Measurements from ENCODE around the gene ANO6. TPM values are rescaled to one million over a fixed set of nuclear protein-coding genes. Genes with fewer than 3 reads are reported as not detected.
A peak's percentile ranks its signal among the peaks of the same experiment; 100 is the strongest.

ANO6 gene
- total RNA-seq, 1 experiment from 2014 or later: 34.2 TPM

DNA sequence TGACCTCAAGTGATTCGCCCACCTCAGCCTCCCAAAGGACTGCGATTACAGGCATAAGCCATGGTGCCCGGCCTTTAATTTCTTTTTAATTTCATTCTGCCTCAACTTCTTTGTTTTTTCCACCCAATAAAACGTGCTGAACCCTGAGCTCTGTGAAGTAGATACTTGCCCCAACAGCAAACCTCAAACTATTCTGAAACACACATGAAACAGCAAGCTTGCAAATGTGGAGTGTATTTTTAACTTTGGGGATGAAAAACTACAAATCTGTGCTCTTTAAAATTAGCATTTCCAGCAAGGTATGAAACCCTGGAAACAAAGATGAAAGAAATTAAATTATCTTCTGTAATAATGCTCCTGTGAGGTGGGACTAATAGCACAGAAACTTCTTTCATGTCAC, 246.6 kb downstream of the ANO6 start:
- intact Hi-C loops (cut with micrococcal nuclease; ENCODE audit: unreplicated experiment): no loop called here
- H3K4me1 Mint-ChIP-seq (ENCODE audit: low read depth, unreplicated experiment): no peaks in the 10 kb centered on the region
- no peak overlapping the region for H3K27ac Mint-ChIP-seq (ENCODE audit: unreplicated experiment)

GRCh38 chr12:45464699-45465098, 248.8 kb downstream of the ANO6 start:
- CTCF ChIA-PET: interaction anchor here (0.7 kb wide), 1 partner anchor 67 kb away, joined by 3 read pairs; no protein-coding TSS in a partner anchor
- intact Hi-C loops (cut with micrococcal nuclease; ENCODE audit: unreplicated experiment): no loop called here
- TF ChIP-seq, protein P1, sequence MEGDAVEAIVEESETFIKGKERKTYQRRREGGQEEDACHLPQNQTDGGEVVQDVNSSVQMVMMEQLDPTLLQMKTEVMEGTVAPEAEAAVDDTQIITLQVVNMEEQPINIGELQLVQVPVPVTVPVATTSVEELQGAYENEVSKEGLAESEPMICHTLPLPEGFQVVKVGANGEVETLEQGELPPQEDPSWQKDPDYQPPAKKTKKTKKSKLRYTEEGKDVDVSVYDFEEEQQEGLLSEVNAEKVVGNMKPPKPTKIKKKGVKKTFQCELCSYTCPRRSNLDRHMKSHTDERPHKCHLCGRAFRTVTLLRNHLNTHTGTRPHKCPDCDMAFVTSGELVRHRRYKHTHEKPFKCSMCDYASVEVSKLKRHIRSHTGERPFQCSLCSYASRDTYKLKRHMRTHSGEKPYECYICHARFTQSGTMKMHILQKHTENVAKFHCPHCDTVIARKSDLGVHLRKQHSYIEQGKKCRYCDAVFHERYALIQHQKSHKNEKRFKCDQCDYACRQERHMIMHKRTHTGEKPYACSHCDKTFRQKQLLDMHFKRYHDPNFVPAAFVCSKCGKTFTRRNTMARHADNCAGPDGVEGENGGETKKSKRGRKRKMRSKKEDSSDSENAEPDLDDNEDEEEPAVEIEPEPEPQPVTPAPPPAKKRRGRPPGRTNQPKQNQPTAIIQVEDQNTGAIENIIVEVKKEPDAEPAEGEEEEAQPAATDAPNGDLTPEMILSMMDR (IDR thresholded peaks at IDR 0.05; ENCODE audit: unreplicated experiment): no peak
- Mint-ChIP-seq H3K27ac (ENCODE audit: unreplicated experiment) (no peak overlapping the region), H3K27me3 (ENCODE audit: unreplicated experiment) (no peaks in the 10 kb centered on the region), H3K4me1 (ENCODE audit: low read depth, unreplicated experiment) (no peaks in the 10 kb centered on the region), H3K9me3 (ENCODE audit: low read depth, unreplicated experiment) (no peaks in the 10 kb centered on the region), H3K4me3 (ENCODE audit: low read depth, unreplicated experiment) (no peak overlapping the region), H3K36me3 (ENCODE audit: insufficient read depth, unreplicated experiment) (no peaks in the 10 kb centered on the region)
- no TSS peak for BruUV-seq (replicated peaks)
- peak; percentile 15 for DNase-seq

More for the DNA sequence above, 246.6 kb downstream of the ANO6 start:
- no TSS peak for BruUV-seq (replicated peaks)
- Mint-ChIP-seq H3K27me3 (ENCODE audit: unreplicated experiment) (no peaks in the 10 kb centered on the region), H3K4me3 (ENCODE audit: low read depth, unreplicated experiment) (no peak overlapping the region), H3K36me3 (ENCODE audit: insufficient read depth, unreplicated experiment) (no peaks in the 10 kb centered on the region), H3K9me3 (ENCODE audit: low read depth, unreplicated experiment) (no peaks in the 10 kb centered on the region)
- CTCF ChIA-PET: no interaction called here
- DNase-seq: no peak
- TF ChIP-seq, protein P1 (IDR thresholded peaks at IDR 0.05; ENCODE audit: unreplicated experiment): no peak

GRCh38 chr12:45468751-45469615, 253.1 kb downstream of the ANO6 start:
- no peaks in the 10 kb centered on the region for H3K27me3 Mint-ChIP-seq (ENCODE audit: unreplicated experiment)
- H3K27ac Mint-ChIP-seq (ENCODE audit: unreplicated experiment): no peak overlapping the region
- CTCF ChIA-PET: no interaction called here
- H3K4me1 Mint-ChIP-seq (ENCODE audit: low read depth, unreplicated experiment): no peaks in the 10 kb centered on the region
- no peaks in the 10 kb centered on the region for H3K9me3 Mint-ChIP-seq (ENCODE audit: low read depth, unreplicated experiment)
- BruUV-seq (replicated peaks): no TSS peak
- no peak for DNase-seq
- no peaks in the 10 kb centered on the region for H3K36me3 Mint-ChIP-seq (ENCODE audit: insufficient read depth, unreplicated experiment)
- TF ChIP-seq, protein P1 (IDR thresholded peaks at IDR 0.05; ENCODE audit: unreplicated experiment): no peak
- intact Hi-C loops (cut with micrococcal nuclease; ENCODE audit: unreplicated experiment): no loop called here
- no peak overlapping the region for H3K4me3 Mint-ChIP-seq (ENCODE audit: low read depth, unreplicated experiment)

GRCh38 chr12:45469902-45470301, 254.0 kb downstream of the ANO6 start:
- no peak for DNase-seq
- no TSS peak for BruUV-seq (replicated peaks)
- CTCF ChIA-PET: no interaction called here
- Mint-ChIP-seq H3K4me3 (ENCODE audit: low read depth, unreplicated experiment) (no peak overlapping the region), H3K36me3 (ENCODE audit: insufficient read depth, unreplicated experiment) (no peaks in the 10 kb centered on the region), H3K27ac (ENCODE audit: unreplicated experiment) (no peak overlapping the region), H3K9me3 (ENCODE audit: low read depth, unreplicated experiment) (no peaks in the 10 kb centered on the region), H3K4me1 (ENCODE audit: low read depth, unreplicated experiment) (no peaks in the 10 kb centered on the region), H3K27me3 (ENCODE audit: unreplicated experiment) (no peaks in the 10 kb centered on the region)
- TF ChIP-seq, protein P1 (IDR thresholded peaks at IDR 0.05; ENCODE audit: unreplicated experiment): no peak
- intact Hi-C loops (cut with micrococcal nuclease; ENCODE audit: unreplicated experiment): no loop called here
